Measurements from ENCODE around the gene FAM107B.
A peak's percentile ranks its signal among the peaks of the same experiment; 100 is the strongest.

The FAM107B gene

GRCh38 chr10:14758994-14759664 is 15.6 kb downstream of the FAM107B start:
- DNase-seq (ENCODE audit: low spot score) = no peak
- Mint-ChIP-seq H3K27ac (no peak overlapping the region), H3K4me3 (no peak overlapping the region), H3K27me3 (ENCODE audit: low read depth) (peaks cover under 1% of the 10 kb centered on the region), H3K9me3 (no peaks in the 10 kb centered on the region), H3K4me1 (ENCODE audit: low read depth) (peaks cover 7% of the 10 kb centered on the region), H3K36me3 (ENCODE audit: low read depth) (no peaks in the 10 kb centered on the region)

- H3K4me3 Mint-ChIP-seq = no peak overlapping the region
- H3K27me3 Mint-ChIP-seq (ENCODE audit: low read depth) = no peaks in the 10 kb centered on the region
- H3K4me1 Mint-ChIP-seq (ENCODE audit: low read depth) = peaks cover 7% of the 10 kb centered on the region
- H3K27ac Mint-ChIP-seq = no peak overlapping the region
- no peaks in the 10 kb centered on the region for H3K9me3 Mint-ChIP-seq
- DNase-seq (ENCODE audit: low spot score) = no peak
- H3K36me3 Mint-ChIP-seq (ENCODE audit: low read depth) = no peaks in the 10 kb centered on the region
Observed at GRCh38 chr10:14758451-14758850, 16.2 kb downstream of the FAM107B start.

- Mint-ChIP-seq H3K9me3 (no peaks in the 10 kb centered on the region), H3K27me3 (ENCODE audit: low read depth) (no peaks in the 10 kb centered on the region), H3K27ac (no peak overlapping the region), H3K4me3 (no peak overlapping the region), H3K36me3 (ENCODE audit: low read depth) (no peaks in the 10 kb centered on the region), H3K4me1 (ENCODE audit: low read depth) (peaks cover 7% of the 10 kb centered on the region)
- no peak for DNase-seq (ENCODE audit: low spot score)
Observed at GRCh38 chr10:14757986-14758385, 16.7 kb downstream of the FAM107B start.

GRCh38 chr10:14757394-14757793 is 17.3 kb downstream of the FAM107B start:
- no peaks in the 10 kb centered on the region for H3K36me3 Mint-ChIP-seq (ENCODE audit: low read depth)

GRCh38 chr10:14753441-14753840 is 21.3 kb downstream of the FAM107B start:
- Mint-ChIP-seq H3K27me3 (ENCODE audit: low read depth) (no peaks in the 10 kb centered on the region), H3K4me1 (ENCODE audit: low read depth) (peaks cover 7% of the 10 kb centered on the region), H3K36me3 (ENCODE audit: low read depth) (no peaks in the 10 kb centered on the region), H3K9me3 (no peaks in the 10 kb centered on the region), H3K4me3 (no peak overlapping the region), H3K27ac (no peak overlapping the region)
- DNase-seq (ENCODE audit: low spot score) = no peak

More at GRCh38 chr10:14757394-14757793, 17.3 kb downstream of the FAM107B start:
- no peaks in the 10 kb centered on the region for H3K27me3 Mint-ChIP-seq (ENCODE audit: low read depth)
- no peak overlapping the region for H3K27ac Mint-ChIP-seq
- H3K4me3 Mint-ChIP-seq = no peak overlapping the region
- H3K9me3 Mint-ChIP-seq = no peaks in the 10 kb centered on the region
- peaks cover 7% of the 10 kb centered on the region for H3K4me1 Mint-ChIP-seq (ENCODE audit: low read depth)
- no peak for DNase-seq (ENCODE audit: low spot score)

GRCh38 chr10:14751921-14752320 is 22.8 kb downstream of the FAM107B start:
- H3K27me3 Mint-ChIP-seq (ENCODE audit: low read depth) = no peaks in the 10 kb centered on the region
- no peak overlapping the region for H3K27ac Mint-ChIP-seq
- no peaks in the 10 kb centered on the region for H3K4me1 Mint-ChIP-seq (ENCODE audit: low read depth)
- no peak for DNase-seq (ENCODE audit: low spot score)
- H3K9me3 Mint-ChIP-seq = no peaks in the 10 kb centered on the region
- no peak overlapping the region for H3K4me3 Mint-ChIP-seq
- peaks cover under 1% of the 10 kb centered on the region for H3K36me3 Mint-ChIP-seq (ENCODE audit: low read depth)

GRCh38 chr10:14751014-14751896 is 23.4 kb downstream of the FAM107B start:
- Mint-ChIP-seq H3K27me3 (ENCODE audit: low read depth) (no peaks in the 10 kb centered on the region), H3K4me3 (no peak overlapping the region), H3K4me1 (ENCODE audit: low read depth) (no peaks in the 10 kb centered on the region), H3K36me3 (ENCODE audit: low read depth) (peaks cover 1% of the 10 kb centered on the region), H3K9me3 (no peaks in the 10 kb centered on the region), H3K27ac (no peak overlapping the region)
- no peak for DNase-seq (ENCODE audit: low spot score)

- Mint-ChIP-seq H3K9me3 (peaks cover 7% of the 10 kb centered on the region), H3K4me1 (ENCODE audit: low read depth) (no peaks in the 10 kb centered on the region), H3K27ac (no peak overlapping the region), H3K4me3 (no peak overlapping the region), H3K36me3 (ENCODE audit: low read depth) (peaks cover 4% of the 10 kb centered on the region), H3K27me3 (ENCODE audit: low read depth) (peaks cover 6% of the 10 kb centered on the region)
- DNase-seq (ENCODE audit: low spot score) = no peak
Observed at GRCh38 chr10:14749070-14749809, 25.5 kb downstream of the FAM107B start.

- peaks cover 13% of the 10 kb centered on the region for H3K9me3 Mint-ChIP-seq
- no peaks in the 10 kb centered on the region for H3K4me1 Mint-ChIP-seq (ENCODE audit: low read depth)
- H3K4me3 Mint-ChIP-seq = no peak overlapping the region
- no peak for DNase-seq (ENCODE audit: low spot score)
- peaks cover 6% of the 10 kb centered on the region for H3K27me3 Mint-ChIP-seq (ENCODE audit: low read depth)
- H3K36me3 Mint-ChIP-seq (ENCODE audit: low read depth) = peaks cover 4% of the 10 kb centered on the region
- H3K27ac Mint-ChIP-seq = no peak overlapping the region
Observed at GRCh38 chr10:14748441-14748840, 26.3 kb downstream of the FAM107B start.

- Mint-ChIP-seq H3K27me3 (ENCODE audit: low read depth) (peaks cover 6% of the 10 kb centered on the region), H3K27ac (peak overlapping the region; percentile 43), H3K4me3 (peak overlapping the region; percentile 8), H3K36me3 (ENCODE audit: low read depth) (peaks cover 4% of the 10 kb centered on the region), H3K4me1 (ENCODE audit: low read depth) (peaks cover 16% of the 10 kb centered on the region), H3K9me3 (peaks cover 13% of the 10 kb centered on the region)
- peak; percentile 15 for DNase-seq (ENCODE audit: low spot score)
Observed at GRCh38 chr10:14742815-14743214, 31.9 kb downstream of the FAM107B start.

- DNase-seq (ENCODE audit: low spot score) = no peak
- Mint-ChIP-seq H3K9me3 (peaks cover 13% of the 10 kb centered on the region), H3K36me3 (ENCODE audit: low read depth) (peaks cover 4% of the 10 kb centered on the region), H3K27me3 (ENCODE audit: low read depth) (peaks cover 6% of the 10 kb centered on the region), H3K4me1 (ENCODE audit: low read depth) (peaks cover 19% of the 10 kb centered on the region), H3K4me3 (peak overlapping the region; percentile 8), H3K27ac (peak overlapping the region; percentile 43)
Observed at GRCh38 chr10:14742382-14742781, 32.3 kb downstream of the FAM107B start.

- DNase-seq (ENCODE audit: low spot score) = no peak
- Mint-ChIP-seq H3K36me3 (ENCODE audit: low read depth) (peaks cover 2% of the 10 kb centered on the region), H3K9me3 (peaks cover 13% of the 10 kb centered on the region), H3K27ac (peak overlapping the region; percentile 22), H3K27me3 (ENCODE audit: low read depth) (peaks cover 6% of the 10 kb centered on the region), H3K4me3 (no peak overlapping the region), H3K4me1 (ENCODE audit: low read depth) (peaks cover 28% of the 10 kb centered on the region)
Observed at GRCh38 chr10:14740684-14741247, 33.9 kb downstream of the FAM107B start.

- Mint-ChIP-seq H3K27me3 (ENCODE audit: low read depth) (no peaks in the 10 kb centered on the region), H3K4me3 (no peak overlapping the region), H3K4me1 (ENCODE audit: low read depth) (peaks cover 27% of the 10 kb centered on the region), H3K27ac (no peak overlapping the region), H3K36me3 (ENCODE audit: low read depth) (no peaks in the 10 kb centered on the region), H3K9me3 (no peaks in the 10 kb centered on the region)
- DNase-seq (ENCODE audit: low spot score) = peak; percentile 17
Observed at GRCh38 chr10:14737808-14738545, 36.7 kb downstream of the FAM107B start.

Measured in T-helper 2 cell treated with Interferon-gamma antibody and Interleukin-4, amounts not matched to agents 5 μg/mL and 100 μg/mL, for 36 hours (primary cell).